ENCODE measurements around the gene OR4F6.
"Not testable (repeated sequence)": the region's sequence is repeated elsewhere in the genome, so short reads cannot be mapped to it uniquely, and the experiment has no call there.

Gene OR4F6

GRCh38 chr15:101781928-101782327, 21.4 kb upstream of the OR4F6 start:
- no peak overlapping the region for H3K4me3 ChIP-seq (ENCODE audit: low read depth, low read length)
- TF ChIP-seq, protein P1, sequence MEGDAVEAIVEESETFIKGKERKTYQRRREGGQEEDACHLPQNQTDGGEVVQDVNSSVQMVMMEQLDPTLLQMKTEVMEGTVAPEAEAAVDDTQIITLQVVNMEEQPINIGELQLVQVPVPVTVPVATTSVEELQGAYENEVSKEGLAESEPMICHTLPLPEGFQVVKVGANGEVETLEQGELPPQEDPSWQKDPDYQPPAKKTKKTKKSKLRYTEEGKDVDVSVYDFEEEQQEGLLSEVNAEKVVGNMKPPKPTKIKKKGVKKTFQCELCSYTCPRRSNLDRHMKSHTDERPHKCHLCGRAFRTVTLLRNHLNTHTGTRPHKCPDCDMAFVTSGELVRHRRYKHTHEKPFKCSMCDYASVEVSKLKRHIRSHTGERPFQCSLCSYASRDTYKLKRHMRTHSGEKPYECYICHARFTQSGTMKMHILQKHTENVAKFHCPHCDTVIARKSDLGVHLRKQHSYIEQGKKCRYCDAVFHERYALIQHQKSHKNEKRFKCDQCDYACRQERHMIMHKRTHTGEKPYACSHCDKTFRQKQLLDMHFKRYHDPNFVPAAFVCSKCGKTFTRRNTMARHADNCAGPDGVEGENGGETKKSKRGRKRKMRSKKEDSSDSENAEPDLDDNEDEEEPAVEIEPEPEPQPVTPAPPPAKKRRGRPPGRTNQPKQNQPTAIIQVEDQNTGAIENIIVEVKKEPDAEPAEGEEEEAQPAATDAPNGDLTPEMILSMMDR (IDR thresholded peaks at IDR 0.05; ENCODE audit: low read depth, low read length), result no peak

DNA sequence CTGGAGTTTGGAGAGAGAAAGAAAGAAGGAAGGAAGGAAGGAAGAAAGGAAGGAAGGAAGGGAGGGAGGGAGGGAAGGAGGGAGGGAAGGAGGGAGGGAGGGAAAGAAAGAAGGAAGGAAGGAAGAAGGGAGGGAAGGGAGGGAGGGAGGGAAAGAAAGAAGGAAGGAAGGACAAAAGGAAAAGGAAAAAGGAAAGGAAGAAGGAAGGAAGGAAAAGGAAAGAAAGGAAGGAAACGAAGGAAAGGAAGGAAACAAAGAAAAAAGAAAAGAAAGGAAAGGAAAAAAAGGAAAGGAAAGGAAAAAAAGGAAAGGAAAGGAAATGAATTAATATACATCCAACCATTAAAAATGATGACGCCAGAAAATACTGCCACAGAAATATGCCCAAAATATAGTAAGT, 18.7 kb upstream of the OR4F6 start:
- H3K4me3 ChIP-seq (ENCODE audit: low read depth, low read length), result no peak overlapping the region
- TF ChIP-seq, protein P1 (IDR thresholded peaks at IDR 0.05; ENCODE audit: low read depth, low read length), result no peak

GRCh38 chr15:101786422-101786821, 16.9 kb upstream of the OR4F6 start:
- H3K4me3 ChIP-seq (ENCODE audit: low read depth, low read length), result not testable (repeated sequence)

DNA sequence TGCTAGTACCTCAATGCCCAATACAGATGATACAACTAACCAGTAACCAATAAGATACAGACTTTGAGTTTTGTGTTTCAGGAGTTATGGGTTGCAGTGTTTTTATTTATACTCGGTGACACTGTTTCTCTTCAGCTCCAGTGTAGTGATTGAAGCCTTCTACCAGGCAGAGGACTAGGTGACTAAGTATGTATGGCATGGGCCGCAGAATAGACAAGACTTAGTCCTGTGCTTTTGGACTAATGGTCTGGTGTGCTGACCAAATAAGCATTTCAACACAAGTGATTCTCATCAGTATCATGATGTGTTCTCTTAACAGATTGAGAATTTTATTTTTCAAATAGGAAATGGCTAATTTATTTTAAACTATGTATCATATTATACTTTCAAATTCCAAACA, 15.3 kb upstream of the OR4F6 start:
- not testable (repeated sequence) for H3K4me3 ChIP-seq (ENCODE audit: low read depth, low read length)

DNA sequence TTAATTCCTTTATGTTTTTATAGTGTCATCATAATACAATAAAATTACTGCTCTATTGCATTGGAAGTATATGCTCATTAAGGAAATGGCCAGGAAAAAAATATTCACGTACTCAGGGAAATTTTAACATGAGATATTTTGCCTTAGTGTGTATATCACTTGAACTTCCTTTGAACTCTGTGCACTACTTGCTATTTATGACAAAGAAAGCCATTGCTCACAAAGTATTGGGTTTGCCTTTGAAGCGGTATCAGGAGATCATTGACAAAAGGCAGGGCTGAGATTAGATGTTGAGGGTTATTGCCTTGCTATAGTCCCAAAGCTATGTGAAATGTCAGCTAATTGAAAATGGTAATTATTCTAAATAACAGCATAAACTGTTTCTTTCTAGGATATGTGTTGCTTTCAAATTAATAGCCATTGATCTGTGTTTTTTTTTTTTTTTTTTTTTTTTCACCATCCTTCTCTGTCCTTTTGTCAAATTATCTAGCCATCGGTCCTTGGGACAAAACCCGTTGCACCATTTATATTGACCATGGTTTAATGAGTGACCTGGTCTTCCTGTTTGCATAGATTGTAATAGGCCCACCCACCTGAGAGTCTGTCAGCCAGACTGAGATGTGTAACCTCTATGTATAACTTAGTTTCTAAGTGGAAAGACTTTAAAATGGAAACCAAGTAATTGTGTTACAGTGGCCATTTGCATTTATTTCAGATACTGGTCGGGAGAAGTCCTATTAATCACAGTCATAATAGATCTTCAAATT, 14.6 kb upstream of the OR4F6 start:
- H3K4me3 ChIP-seq (ENCODE audit: low read depth, low read length), result not testable (repeated sequence)

DNA sequence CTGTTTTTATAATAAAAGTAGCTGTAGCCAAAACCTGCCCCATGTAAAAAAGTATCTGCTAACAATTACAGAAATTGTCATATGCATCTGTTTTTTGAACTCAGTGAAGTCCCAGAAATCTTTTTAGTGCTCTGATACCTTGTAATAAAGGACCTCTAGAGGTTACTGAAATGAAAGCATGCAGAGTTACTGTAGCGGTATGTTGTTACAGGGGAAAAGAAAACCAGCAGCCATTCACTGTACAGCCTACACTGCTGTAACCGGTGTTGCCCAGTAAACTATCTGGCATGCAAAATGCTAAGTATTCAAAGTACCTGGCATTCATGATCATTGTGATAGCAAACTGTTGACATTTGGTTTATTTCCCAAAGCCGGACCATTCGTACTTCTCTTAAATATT, 12.6 kb upstream of the OR4F6 start:
- not testable (repeated sequence) for H3K4me3 ChIP-seq (ENCODE audit: low read depth, low read length)

DNA sequence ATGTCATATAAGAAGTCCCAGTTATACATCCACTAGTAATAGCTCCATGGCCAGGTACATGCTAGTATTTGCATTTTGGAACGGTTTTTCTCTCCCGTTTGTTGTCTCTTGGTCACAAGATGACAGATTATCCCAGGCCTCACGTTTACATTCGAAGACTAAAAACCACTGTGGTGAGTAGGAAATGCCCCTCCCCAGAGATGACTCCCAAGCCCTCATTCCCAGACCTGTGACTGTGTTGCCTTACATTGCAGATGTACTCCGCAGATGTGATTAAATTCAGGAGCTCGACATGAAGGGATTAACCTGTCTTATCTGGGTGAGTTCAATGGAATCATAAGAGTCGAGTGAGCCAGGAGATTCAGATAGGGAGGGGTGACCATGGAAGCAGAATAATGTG, 9.3 kb upstream of the OR4F6 start:
- peak overlapping the region; percentile 17; the same call in 1 of the 2 replicates for H3K4me3 ChIP-seq (ENCODE audit: low read depth, low read length)

DNA sequence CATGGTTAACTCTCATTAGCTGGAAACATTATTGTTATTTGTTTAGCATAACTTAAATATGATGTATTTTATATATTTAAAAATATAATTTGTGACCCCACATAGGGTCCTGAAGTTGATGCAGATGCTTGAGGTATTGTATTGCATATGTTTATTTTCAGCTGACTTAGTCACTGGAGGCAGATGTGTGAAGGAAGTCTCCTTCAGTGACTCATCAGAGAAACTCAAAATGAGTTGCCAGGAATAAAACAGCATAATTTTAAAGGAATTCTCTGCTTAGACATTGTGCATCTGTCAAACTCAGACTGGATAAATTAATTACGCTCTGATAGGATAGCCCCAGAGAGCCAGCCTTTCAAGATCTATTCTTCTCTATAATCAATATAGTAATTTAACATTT, 7.9 kb upstream of the OR4F6 start:
- TF ChIP-seq, protein P1 (IDR thresholded peaks at IDR 0.05; ENCODE audit: low read depth, low read length), result no peak

GRCh38 chr15:101799665-101800064, 3.6 kb upstream of the OR4F6 start:
- TF ChIP-seq, protein P1 (IDR thresholded peaks at IDR 0.05; ENCODE audit: low read depth, low read length), result no peak

More for the DNA sequence above, 7.9 kb upstream of the OR4F6 start:
- H3K4me3 ChIP-seq (ENCODE audit: low read depth, low read length), result no peak overlapping the region

DNA sequence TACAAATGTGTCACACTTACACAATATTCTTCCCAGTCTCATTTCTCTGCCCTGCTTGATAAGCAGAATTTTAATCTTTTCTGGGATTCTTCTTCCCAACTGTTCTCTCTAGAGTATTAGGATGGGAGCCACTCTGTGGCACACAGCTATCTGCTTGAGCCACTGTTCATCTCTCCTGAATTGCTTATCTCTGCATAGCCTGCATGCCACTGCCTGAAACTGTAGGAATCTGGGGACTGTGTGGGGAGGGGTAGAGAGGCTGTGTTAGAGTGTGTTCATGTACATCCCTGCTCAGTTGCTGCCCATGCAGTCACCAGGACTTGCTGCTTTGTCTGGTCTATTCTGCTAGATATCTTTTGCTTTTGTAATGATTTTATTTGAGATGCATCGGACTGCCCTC, 2.3 kb upstream of the OR4F6 start:
- H3K4me3 ChIP-seq (ENCODE audit: low read depth, low read length), result no peak overlapping the region
- TF ChIP-seq, protein P1 (IDR thresholded peaks at IDR 0.05; ENCODE audit: low read depth, low read length), result no peak

More at GRCh38 chr15:101799665-101800064, 3.6 kb upstream of the OR4F6 start:
- no peak overlapping the region for H3K4me3 ChIP-seq (ENCODE audit: low read depth, low read length)

Measured in WI38 (cell line).